HCT116 (cell line): ENCODE results near the gene TMEM164. TPM values are rescaled to one million over a fixed set of nuclear protein-coding genes. Genes with fewer than 3 reads are reported as not detected.

ENCODE experiments used
- ATAC-seq: fragments of 200-7000 bp; cut with Tn5 transposase; 2 replicates; pipeline ENCODE4 v1.9.1; 2020; ENCODE audit warnings: mild to moderate bottlenecking, moderate library complexity
- BruUV-seq: library from RNA; stranded (reverse); fragments of 400-500 nt; replicated peaks from 2 replicates; lab custom pipeline; 2021; lab: Mats Ljungman, UMichigan
- CTCF ChIA-PET: fragments of 300-600 bp; sonication (Branson Sonifier 250); formaldehyde crosslinking; loops from one replicate; lab custom pipeline; 2021; ENCODE audit warnings: antibody characterized with exemption; lab: Charles Lee
- POLR2A ChIA-PET: fragments of 300-600, 350-600 bp; sonication (Branson Sonifier 250); formaldehyde crosslinking; loops from one replicate; lab custom pipeline; 2021; ENCODE audit warnings: antibody characterized with exemption; lab: Charles Lee
- RAD21 ChIA-PET, 2 experiments: fragments of 300-600 bp; sonication (Branson Sonifier 250); formaldehyde crosslinking; loops; one replicate each; lab custom pipeline; 2023; ENCODE audit warnings: low total read pairs in 2 of 2; ENCODE audit not compliant: uncharacterized antibody in 2 of 2, unreplicated experiment in 2 of 2, low non-redundant PET in 1 of 2; lab: Charles Lee
- DNase-seq: peaks from one replicate; pipeline ENCODE4 v3.0.0-alpha.2; 2010; ENCODE audit warnings: low read depth, low spot score
- H2AFZ ChIP-seq: fragments of 200-600 bp; shearing (Covaris generic), sonication (generic); 2 replicates; pipeline ENCODE4 v1.6.1; 2017; ENCODE audit warnings: low read depth, mixed run types, mixed read lengths, antibody characterized with exemption, low read length; ENCODE audit not compliant: poor library complexity, severe bottlenecking
- H3K27ac ChIP-seq: 2 replicates; pipeline ENCODE4 v1.5.1; 2012; ENCODE audit warnings: low read depth, low read length
- H3K27me3 ChIP-seq: fragments of 200-600 bp; sonication (generic); 2 replicates; pipeline ENCODE4 v1.6.1; 2016; ENCODE audit warnings: mixed run types, low read length, mixed read lengths; ENCODE audit not compliant: insufficient read depth
- H3K36me3 ChIP-seq, 2 experiments: fragments of 200-500 bp in 1 of 2; fragments of 200-600 bp in 1 of 2; sonication (Bioruptor generic) in 1 of 2; sonication (generic) in 1 of 2; 2 replicates each; pipeline versions ENCODE4 v1.5.1 to v1.6.1; 2014 to 2016; ENCODE audit warnings: low read length in 2 of 2, inconsistent platforms in 1 of 2, mixed read lengths in 1 of 2, mixed run types in 1 of 2; ENCODE audit not compliant: insufficient read depth in 2 of 2, control insufficient read depth in 1 of 2
- H3K4me1 ChIP-seq, 2 experiments: fragments of 200-600 bp in 1 of 2; sonication (generic) in 1 of 2; 2 replicates each; pipeline versions ENCODE4 v1.5.1 to v1.6.1; 2012 to 2017; ENCODE audit warnings: low read length in 2 of 2, inconsistent platforms in 1 of 2, mild to moderate bottlenecking in 1 of 2, mixed read lengths in 1 of 2, mixed run types in 1 of 2, moderate library complexity in 1 of 2; ENCODE audit not compliant: insufficient read depth in 2 of 2, control insufficient read depth in 1 of 2
- H3K4me2 ChIP-seq: fragments of 200-600 bp; sonication (generic); 2 replicates; pipeline ENCODE4 v1.6.1; 2017; ENCODE audit warnings: mixed run types, low read length, mixed read lengths
- H3K4me3 ChIP-seq, 2 experiments: fragments of 200-600 bp in 1 of 2; sonication (generic) in 1 of 2; replicated peaks in 1 of 2; 2 replicates each; pipeline ENCODE4 v1.5.1; 2011 to 2016; ENCODE audit warnings: low read length in 2 of 2, control low read depth in 1 of 2, low read depth in 1 of 2, mild to moderate bottlenecking in 1 of 2, mixed read lengths in 1 of 2, mixed run types in 1 of 2
- H3K79me2 ChIP-seq: fragments of 200-600 bp; sonication (generic); 2 replicates; pipeline ENCODE4 v1.6.1; 2017; ENCODE audit warnings: mild to moderate bottlenecking, mixed run types, low read length, moderate library complexity, mixed read lengths; ENCODE audit not compliant: insufficient read depth
- H3K9ac ChIP-seq: fragments of 200-600 bp; sonication (generic); 2 replicates; pipeline ENCODE4 v1.6.1; 2016; ENCODE audit warnings: low read length, mixed read lengths
- H3K9me2 ChIP-seq: fragments of 200-600 bp; sonication (generic), shearing (Covaris generic); 2 replicates; pipeline ENCODE4 v1.6.1; 2017; ENCODE audit warnings: mixed run types, mild to moderate bottlenecking, moderate library complexity; ENCODE audit not compliant: insufficient read depth
- H3K9me3 ChIP-seq, 2 experiments: fragments of 200-500 bp in 1 of 2; fragments of 200-600 bp in 1 of 2; sonication (Bioruptor generic) in 1 of 2; sonication (generic) in 1 of 2; 2 replicates each; pipeline ENCODE4 v1.6.1; 2014 to 2017; ENCODE audit warnings: low read length in 2 of 2, mixed read lengths in 2 of 2, inconsistent platforms in 1 of 2, low read depth in 1 of 2, mild to moderate bottlenecking in 1 of 2, mixed run types in 1 of 2, moderate library complexity in 1 of 2; ENCODE audit not compliant: control insufficient read depth in 1 of 2, insufficient read depth in 1 of 2
- H4K20me1 ChIP-seq: fragments of 200-600 bp; sonication (generic), shearing (Covaris generic); 2 replicates; pipeline ENCODE4 v1.6.1; 2017; ENCODE audit warnings: mixed run types, mild to moderate bottlenecking, moderate library complexity; ENCODE audit not compliant: insufficient read depth
- ATF3 ChIP-seq: IDR thresholded peaks from 2 replicates; pipeline ENCODE4 v1.6.1; 2012
- CBX3 ChIP-seq: IDR thresholded peaks from 2 replicates; pipeline ENCODE4 v1.6.1; 2012; ENCODE audit warnings: low read depth
- CEBPB ChIP-seq: IDR thresholded peaks from 2 replicates; pipeline ENCODE4 v1.6.1; 2012; ENCODE audit warnings: low read depth
- ELF1 ChIP-seq: IDR thresholded peaks from 2 replicates; pipeline ENCODE4 v1.6.1; 2012; ENCODE audit warnings: low read depth, borderline replicate concordance
- EZH2 ChIP-seq: fragments of 200-600 bp; sonication (generic); IDR thresholded peaks from 2 replicates; pipeline ENCODE4 v1.6.1; 2017; ENCODE audit warnings: antibody characterized with exemption, mixed run types
- EZH2phosphoT487 ChIP-seq: fragments of 200-600 bp; IDR thresholded peaks from 2 replicates; pipeline ENCODE4 v1.6.1; 2018; ENCODE audit warnings: antibody characterized with exemption, borderline replicate concordance
- JUND ChIP-seq: IDR thresholded peaks from 2 replicates; pipeline ENCODE4 v1.6.1; 2012
- POLR2A ChIP-seq: IDR thresholded peaks from 2 replicates; pipeline ENCODE4 v1.7.0; 2011; ENCODE audit warnings: borderline replicate concordance; ENCODE audit not compliant: insufficient read depth, insufficient read length; ENCODE audit errors: extremely low read depth
- SP1 ChIP-seq: IDR thresholded peaks from 2 replicates; pipeline ENCODE4 v1.6.1; 2012; ENCODE audit warnings: low read depth
- TCF7L2 ChIP-seq: IDR thresholded peaks from 2 replicates; pipeline ENCODE4 v1.7.0; 2011; ENCODE audit warnings: borderline replicate concordance, inconsistent platforms; ENCODE audit not compliant: insufficient read depth, insufficient read length; ENCODE audit errors: extremely low read depth
- ZBTB33 ChIP-seq: IDR thresholded peaks from 2 replicates; pipeline ENCODE4 v1.6.1; 2011; ENCODE audit warnings: mild to moderate bottlenecking, low read length, moderate library complexity; ENCODE audit not compliant: insufficient replicate concordance; ENCODE audit errors: extremely low read depth
- ZFX ChIP-seq: fragments of 450-650 bp; IDR thresholded peaks from 2 replicates; pipeline ENCODE4 v1.6.1; 2017
- ZNF274 ChIP-seq: fragments of 200-500 bp; sonication (Bioruptor generic); IDR thresholded peaks from 2 replicates; pipeline ENCODE4 v1.6.1; 2014; ENCODE audit warnings: mild to moderate bottlenecking, low read depth, low read length, inconsistent platforms
- intact Hi-C: fragments of 100-400 bp; cut with micrococcal nuclease; formaldehyde crosslinking; loops from 2 replicates; pipeline ENCODE4 v1.10.0; 2022
- total RNA-seq: library from RNA; stranded (reverse); gene quantifications from one replicate; pipeline ENCODE4 v1.2.1, GENCODE V29; 2021; ENCODE audit not compliant: unreplicated experiment
- TF ChIP-seq, protein P1 (sequence below), 3 experiments: fragments of 200-600 bp in 1 of 3; sonication (generic) in 1 of 3; IDR thresholded peaks in 2 of 3; conservative IDR thresholded peaks in 1 of 3; 2 replicates each; pipeline ENCODE4 v1.5.1; 2012 to 2017; ENCODE audit warnings: low read depth in 2 of 3, low read length in 2 of 3, antibody characterized with exemption in 1 of 3, borderline replicate concordance in 1 of 3, control low read depth in 1 of 3, mild to moderate bottlenecking in 1 of 3, mixed read lengths in 1 of 3, mixed run types in 1 of 3, moderate library complexity in 1 of 3; ENCODE audit not compliant: insufficient read depth in 1 of 3

The TMEM164 gene
- total RNA-seq, 1 experiment from 2014 or later = 18.7 TPM

- no TSS peak for BruUV-seq
- no peak overlapping the region for H2AFZ ChIP-seq
- POLR2A ChIA-PET = no interaction called here
Measured at GRCh38 chrX:110046971-110047370, 44.1 kb downstream of the TMEM164 start.

More at GRCh38 chrX:110046971-110047370, 44.1 kb downstream of the TMEM164 start:
- Histone ChIP-seq H3K79me2 (no peaks in the 10 kb centered on the region), H3K4me3 (no peak overlapping the region), H3K27me3 (no peaks in the 10 kb centered on the region), H3K4me2 (no peak overlapping the region), H3K36me3 (no peaks in the 10 kb centered on the region), H3K9me2 (no peaks in the 10 kb centered on the region), H3K9me3 (no peaks in the 10 kb centered on the region), H3K4me1 (no peaks in the 10 kb centered on the region), H3K9ac (no peak overlapping the region), H3K27ac (no peak overlapping the region), H4K20me1 (no peaks in the 10 kb centered on the region)
- TF ChIP-seq CBX3 = no peak
- TF ChIP-seq JUND = no peak
- TF ChIP-seq ATF3 = no peak
- no peak for TF ChIP-seq EZH2phosphoT487
- TF ChIP-seq ELF1 = no peak
- TF ChIP-seq ZNF274 = no peak
- TF ChIP-seq CEBPB = no peak
- no peak for TF ChIP-seq POLR2A
- no peak for TF ChIP-seq ZFX
- TF ChIP-seq EZH2 = no peak
- no peak for TF ChIP-seq TCF7L2
- no peak for TF ChIP-seq SP1
- TF ChIP-seq, protein P1, sequence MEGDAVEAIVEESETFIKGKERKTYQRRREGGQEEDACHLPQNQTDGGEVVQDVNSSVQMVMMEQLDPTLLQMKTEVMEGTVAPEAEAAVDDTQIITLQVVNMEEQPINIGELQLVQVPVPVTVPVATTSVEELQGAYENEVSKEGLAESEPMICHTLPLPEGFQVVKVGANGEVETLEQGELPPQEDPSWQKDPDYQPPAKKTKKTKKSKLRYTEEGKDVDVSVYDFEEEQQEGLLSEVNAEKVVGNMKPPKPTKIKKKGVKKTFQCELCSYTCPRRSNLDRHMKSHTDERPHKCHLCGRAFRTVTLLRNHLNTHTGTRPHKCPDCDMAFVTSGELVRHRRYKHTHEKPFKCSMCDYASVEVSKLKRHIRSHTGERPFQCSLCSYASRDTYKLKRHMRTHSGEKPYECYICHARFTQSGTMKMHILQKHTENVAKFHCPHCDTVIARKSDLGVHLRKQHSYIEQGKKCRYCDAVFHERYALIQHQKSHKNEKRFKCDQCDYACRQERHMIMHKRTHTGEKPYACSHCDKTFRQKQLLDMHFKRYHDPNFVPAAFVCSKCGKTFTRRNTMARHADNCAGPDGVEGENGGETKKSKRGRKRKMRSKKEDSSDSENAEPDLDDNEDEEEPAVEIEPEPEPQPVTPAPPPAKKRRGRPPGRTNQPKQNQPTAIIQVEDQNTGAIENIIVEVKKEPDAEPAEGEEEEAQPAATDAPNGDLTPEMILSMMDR (IDR thresholded peaks at IDR 0.05 in 2 of 3, conservative IDR thresholded peaks at IDR 0.05 in 1 of 3; ENCODE audit: borderline replicate concordance in 1 of 3, insufficient read depth in 1 of 3, low read depth in 2 of 3, low read length in 2 of 3) = no peak
- no peak for TF ChIP-seq ZBTB33
- intact Hi-C loops = no loop called here
- ATAC-seq = no peak
- ChIA-PET RAD21 (no interaction called here), CTCF (no interaction called here)
- DNase-seq = no peak
